ENCODE measurements around the gene DAZ4.
"Not testable (repeated sequence)": the region's sequence is repeated elsewhere in the genome, so short reads cannot be mapped to it uniquely, and the experiment has no call there.

Gene DAZ4, protein sequence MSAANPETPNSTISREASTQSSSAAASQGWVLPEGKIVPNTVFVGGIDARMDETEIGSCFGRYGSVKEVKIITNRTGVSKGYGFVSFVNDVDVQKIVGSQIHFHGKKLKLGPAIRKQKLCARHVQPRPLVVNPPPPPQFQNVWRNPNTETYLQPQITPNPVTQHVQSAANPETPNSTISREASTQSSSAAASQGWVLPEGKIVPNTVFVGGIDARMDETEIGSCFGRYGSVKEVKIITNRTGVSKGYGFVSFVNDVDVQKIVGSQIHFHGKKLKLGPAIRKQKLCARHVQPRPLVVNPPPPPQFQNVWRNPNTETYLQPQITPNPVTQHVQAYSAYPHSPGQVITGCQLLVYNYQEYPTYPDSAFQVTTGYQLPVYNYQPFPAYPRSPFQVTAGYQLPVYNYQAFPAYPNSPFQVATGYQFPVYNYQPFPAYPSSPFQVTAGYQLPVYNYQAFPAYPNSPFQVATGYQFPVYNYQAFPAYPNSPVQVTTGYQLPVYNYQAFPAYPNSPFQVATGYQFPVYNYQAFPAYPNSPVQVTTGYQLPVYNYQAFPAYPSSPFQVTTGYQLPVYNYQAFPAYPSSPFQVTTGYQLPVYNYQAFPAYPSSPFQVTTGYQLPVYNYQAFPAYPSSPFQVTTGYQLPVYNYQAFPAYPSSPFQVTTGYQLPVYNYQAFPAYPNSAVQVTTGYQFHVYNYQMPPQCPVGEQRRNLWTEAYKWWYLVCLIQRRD

DNA sequence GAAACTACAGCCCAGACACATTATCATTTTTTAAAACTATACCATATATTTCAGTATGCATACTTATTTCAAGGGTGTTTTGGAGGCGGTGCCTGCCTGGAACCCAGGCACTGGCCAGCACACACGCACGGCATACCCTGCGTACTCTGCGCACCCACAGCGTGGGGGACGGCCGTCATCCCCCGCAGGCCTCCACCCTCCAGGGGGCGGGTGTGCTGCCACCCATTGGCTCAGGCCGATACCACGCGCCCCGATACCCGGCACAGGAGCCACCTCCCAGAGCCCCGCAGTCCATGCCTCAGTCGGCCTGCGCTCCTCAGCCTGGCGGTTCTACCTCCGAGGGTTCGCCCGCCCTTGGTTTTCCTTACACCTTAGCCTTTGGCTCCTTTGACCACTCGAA, at the start of gene DAZ4:
TSS of gene DAZ4 (plus strand) at position 301 of the 400 bp plus-strand sequence. CDS start 208 bp downstream, outside the sequence.
- DNase-seq (ENCODE audit: low read depth): not testable (repeated sequence)

DNA sequence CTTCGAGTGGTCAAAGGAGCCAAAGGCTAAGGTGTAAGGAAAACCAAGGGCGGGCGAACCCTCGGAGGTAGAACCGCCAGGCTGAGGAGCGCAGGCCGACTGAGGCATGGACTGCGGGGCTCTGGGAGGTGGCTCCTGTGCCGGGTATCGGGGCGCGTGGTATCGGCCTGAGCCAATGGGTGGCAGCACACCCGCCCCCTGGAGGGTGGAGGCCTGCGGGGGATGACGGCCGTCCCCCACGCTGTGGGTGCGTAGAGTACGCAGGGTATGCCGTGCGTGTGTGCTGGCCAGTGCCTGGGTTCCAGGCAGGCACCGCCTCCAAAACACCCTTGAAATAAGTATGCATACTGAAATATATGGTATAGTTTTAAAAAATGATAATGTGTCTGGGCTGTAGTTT, 20.4 kb upstream of the DAZ4 start, which contains the start of gene DAZ3:
TSS of gene DAZ3 (minus strand) at position 101 of the 400 bp plus-strand sequence. CDS start 208 bp downstream, outside the sequence.
- not testable (repeated sequence) for DNase-seq (ENCODE audit: low read depth)

DNA sequence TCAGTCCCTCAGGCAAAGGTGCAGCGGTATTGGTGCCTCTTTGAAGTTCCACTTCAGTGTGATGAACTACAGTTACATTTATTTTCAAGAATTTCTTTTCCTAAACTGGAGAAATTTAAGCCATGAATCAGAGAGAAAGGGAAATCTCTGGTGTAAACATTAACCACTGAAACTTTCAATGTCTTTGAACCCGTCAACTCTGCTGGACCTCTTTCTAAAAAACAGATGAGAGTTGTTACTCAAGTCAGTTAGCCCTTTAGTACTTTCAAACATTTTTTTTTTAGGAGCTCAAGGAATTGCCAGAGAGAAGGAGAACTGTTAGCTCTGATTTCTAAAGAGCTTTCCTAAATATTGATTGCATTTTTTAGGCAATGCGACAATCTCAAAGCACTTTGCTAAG, 11.9 kb upstream of the DAZ4 start:
- DNase-seq (ENCODE audit: low read depth): not testable (repeated sequence)

DNA sequence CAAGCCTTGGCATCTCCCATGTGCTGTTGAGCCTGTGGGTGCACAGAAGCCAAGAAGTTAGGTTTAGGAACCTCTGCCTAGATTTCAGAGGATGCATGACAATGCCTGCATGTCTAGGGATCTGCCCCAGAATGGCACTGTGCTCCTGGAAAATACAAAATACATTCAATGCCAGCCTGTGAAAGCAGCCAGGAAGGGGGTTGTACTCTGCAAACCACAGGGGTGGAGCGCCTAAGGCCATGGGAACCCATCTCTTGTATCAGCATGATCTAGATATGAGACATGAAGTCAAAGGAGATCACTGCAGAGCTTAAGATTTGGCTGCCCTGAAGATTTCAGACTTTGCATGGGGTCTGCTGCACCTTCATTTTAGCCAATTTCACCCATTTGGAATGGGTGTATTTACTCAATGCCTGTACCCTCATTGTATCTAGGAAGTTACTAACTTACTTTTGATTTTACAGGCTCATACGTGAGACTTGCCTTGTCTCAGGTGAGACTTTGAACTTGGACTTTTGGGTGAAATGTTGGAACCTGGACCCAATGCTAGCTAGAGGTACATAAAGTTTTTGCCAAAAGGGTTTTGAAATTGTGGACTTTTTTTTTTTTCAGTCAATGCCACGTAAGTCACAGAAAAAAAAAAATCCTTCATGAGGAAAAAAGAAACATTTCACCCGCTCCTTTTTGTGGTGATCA, 9.4 kb upstream of the DAZ4 start:
- not testable (repeated sequence) for DNase-seq (ENCODE audit: low read depth)

DNA sequence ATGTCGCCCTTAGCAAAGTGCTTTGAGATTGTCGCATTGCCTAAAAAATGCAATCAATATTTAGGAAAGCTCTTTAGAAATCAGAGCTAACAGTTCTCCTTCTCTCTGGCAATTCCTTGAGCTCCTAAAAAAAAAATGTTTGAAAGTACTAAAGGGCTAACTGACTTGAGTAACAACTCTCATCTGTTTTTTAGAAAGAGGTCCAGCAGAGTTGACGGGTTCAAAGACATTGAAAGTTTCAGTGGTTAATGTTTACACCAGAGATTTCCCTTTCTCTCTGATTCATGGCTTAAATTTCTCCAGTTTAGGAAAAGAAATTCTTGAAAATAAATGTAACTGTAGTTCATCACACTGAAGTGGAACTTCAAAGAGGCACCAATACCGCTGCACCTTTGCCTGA, 8.7 kb upstream of the DAZ4 start:
- DNase-seq (ENCODE audit: low read depth): not testable (repeated sequence)
